SIG-M5 treated with dmso at 0.1 percent for 504 hours (cell line): ENCODE results near the gene PTPRD.

Experiments used
- DNase-seq: peaks from one replicate; lab custom pipeline; 2025; ENCODE audit not compliant: unreplicated experiment; lab: John Stamatoyannopoulos, UW

The PTPRD gene

GRCh38 chr9:8492024-8492423, 2120.8 kb downstream of the PTPRD start:
- DNase-seq: no peak

GRCh38 chr9:8491563-8491962, 2121.2 kb downstream of the PTPRD start:
- no peak for DNase-seq

- no peak for DNase-seq
These were observed 2123.0 kb downstream of the PTPRD start for GRCh38 chr9:8489835-8490234.

DNA sequence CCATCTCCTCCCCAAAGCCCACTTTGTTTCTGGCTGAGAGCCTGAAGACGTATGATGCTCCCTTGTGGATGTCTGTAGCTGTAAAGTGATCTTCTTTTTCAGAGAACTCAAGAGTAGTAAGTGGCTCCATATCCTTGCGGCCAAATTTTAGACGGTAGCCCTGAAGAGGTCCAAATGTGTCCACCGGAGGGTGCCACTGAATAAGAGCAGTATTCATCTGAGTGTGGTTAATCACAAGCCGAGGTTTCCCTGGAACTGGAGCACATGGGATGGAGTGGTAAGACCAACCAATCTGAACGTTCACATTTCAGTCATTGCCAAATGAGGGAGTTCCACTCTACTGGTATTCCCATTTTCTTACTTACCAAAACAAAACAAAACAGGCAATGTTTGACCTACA, 2126.7 kb downstream of the PTPRD start:
- no peak for DNase-seq

GRCh38 chr9:8484597-8485191, 2128.1 kb downstream of the PTPRD start:
- no peak for DNase-seq

DNA sequence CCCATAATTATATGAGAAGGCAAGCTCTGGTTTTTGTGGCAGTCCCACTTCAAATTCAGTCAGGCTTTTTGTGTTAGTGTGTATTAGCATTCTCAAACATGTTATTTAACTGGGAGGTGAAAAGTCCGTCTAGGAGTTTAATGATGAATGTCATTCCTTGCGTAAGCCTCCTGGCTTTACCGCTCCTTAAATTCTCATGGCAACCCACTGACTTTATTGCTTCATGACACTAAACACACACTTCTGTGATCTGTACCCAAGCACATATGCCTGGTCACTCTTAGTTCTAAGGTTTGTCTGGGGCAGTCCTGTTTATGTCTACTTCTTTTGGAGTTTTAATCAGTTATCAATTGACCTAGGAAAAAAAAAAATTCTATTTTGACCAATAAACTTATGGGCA, 2135.4 kb downstream of the PTPRD start:
- no peak for DNase-seq

DNA sequence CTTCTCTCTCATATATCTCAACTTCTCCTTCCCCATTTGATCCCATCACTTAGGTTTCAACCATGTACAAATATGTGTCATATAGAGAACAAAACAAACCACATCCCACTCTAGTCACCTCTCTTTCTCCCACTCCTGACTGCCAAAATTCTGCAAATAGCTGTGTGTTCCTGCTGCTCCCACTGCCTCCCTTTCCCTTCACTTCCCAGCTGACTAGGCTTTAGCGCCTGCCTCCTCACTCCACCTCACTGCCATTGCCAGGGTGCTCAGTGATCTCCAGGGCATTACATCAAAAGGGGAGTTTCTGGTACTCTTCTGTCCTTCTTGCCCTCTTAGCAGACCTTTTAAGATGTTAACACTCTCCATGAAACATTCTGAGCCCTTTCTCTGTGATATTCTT, 2137.9 kb downstream of the PTPRD start:
- no peak for DNase-seq

DNA sequence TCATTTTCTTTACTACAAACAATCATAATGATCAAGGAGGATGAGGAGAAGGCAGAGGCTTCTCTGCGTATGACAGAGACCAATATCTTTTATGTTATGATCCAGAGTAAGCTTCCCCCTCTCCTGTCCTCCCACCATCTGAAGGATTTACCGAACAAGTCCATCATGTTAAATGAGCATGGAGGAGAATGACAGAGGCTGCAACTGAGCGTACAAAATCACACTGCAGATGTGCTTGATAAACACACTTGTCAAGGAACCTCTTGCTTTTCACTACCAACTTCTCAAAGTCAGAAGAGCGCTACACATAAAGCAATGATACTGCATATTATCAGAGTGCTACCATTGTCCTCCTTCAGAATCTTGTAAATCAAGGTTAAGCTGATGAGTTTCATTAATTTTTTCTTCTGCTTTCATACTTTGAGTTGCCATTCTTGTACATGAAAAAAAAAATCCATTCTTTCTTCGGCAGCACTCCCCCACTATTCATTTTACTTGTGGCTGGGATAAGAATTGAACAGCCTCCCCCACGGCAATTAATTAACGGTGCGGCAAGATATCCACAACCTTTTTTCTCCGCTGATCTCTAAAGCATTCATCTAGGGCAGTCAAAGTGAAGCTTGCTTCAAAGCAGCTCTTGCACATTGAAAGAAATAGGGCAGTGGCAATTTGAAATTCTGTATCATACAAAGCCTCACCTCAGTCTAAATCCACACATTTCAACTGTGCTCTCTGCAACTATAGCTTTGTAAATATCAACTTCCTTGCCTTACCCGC, 2139.4 kb downstream of the PTPRD start:
- no peak for DNase-seq

- no peak for DNase-seq
These were observed 2144.7 kb downstream of the PTPRD start for GRCh38 chr9:8468045-8468637.

DNA sequence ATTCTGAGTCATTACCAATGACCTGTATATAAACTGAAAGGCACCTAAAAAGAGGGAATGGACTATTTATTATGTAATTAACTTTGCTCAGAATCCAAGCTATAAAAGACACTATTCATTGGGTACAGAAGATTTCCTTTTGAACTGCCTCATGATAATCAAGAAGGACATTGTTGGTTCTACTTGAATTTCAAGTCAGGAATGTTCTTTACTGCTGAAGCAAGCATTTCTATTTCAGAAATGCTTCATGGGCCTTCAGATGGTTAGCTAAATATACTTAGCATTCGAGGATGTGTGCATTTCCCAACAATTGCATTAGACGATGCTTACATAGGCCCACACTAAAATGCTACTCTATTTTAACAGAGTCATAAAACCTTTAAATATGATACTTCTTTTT, 2155.0 kb downstream of the PTPRD start:
- DNase-seq: no peak

DNA sequence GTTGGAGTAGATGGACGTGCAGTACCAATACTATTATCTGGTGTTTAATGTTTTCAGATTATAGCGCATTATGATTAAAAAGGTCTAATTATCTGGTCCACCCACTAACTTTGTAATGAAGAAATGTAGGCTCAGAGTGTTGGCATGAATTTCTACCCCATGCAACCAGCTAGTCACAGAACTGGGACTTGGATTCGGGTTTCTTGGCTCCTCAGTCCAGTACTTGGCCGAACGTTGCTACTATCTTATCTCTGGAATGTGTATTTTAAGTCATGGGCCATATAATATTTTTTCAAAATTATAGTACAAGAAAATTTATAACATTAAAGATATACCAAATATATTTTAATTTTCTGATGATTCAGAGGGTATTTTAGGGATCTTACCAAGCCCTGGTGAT, 2155.7 kb downstream of the PTPRD start:
- DNase-seq: no peak

- DNase-seq: no peak
These were observed 2156.5 kb downstream of the PTPRD start for GRCh38 chr9:8456344-8456743.

DNA sequence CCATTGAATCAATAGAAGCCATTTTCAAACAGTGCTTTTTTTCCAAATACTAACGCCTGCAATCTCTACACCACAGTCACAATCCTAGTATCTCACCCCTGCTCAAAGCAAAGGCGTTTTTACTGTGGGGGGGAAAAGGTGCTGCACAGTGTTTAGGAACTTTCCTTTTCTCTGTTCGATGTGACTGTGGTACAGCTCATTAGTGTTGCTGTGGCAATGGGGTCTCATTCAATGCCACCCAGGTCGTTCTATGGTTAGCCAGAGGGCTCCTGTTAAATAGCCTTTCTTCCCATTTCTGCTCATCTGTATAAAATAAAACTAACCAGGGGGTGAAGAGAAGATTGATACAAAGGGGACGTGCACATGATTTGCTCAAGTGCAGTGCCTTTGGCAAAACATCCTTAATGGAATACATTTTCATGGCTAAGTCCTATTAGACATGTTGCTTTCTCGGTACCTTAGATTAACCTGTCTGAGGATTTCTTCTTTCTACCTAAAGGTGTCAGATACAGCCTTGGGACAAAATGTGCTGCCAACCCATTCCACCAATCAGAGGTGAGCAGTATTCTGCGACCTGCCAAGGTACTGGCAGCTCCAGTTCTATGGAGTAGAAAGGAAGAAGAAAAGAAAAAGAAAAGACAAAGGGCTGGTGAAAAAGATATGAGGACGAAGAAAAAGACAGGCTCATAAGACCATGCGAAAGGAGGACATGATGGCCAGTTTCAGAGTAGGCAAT, 2161.8 kb downstream of the PTPRD start:
- DNase-seq: no peak

DNA sequence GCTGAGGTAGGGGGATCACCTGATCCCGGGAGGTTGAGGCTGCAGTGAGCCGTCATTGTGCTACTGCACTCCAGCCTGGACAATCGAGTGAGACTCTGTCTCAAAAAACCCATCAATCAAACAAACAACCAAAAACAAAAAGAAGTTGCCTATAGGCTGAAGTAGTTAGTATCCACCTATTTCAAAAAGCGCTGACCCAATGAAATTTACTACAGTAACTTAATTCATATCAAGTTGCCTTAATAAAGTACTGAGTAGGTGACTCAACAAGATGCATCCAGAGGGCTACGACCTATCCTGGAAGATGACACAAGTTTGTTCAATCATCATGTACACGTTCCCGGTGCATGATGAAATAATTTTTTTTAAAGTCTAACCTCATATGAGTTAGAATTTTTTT, 2164.6 kb downstream of the PTPRD start:
- DNase-seq: no peak

DNA sequence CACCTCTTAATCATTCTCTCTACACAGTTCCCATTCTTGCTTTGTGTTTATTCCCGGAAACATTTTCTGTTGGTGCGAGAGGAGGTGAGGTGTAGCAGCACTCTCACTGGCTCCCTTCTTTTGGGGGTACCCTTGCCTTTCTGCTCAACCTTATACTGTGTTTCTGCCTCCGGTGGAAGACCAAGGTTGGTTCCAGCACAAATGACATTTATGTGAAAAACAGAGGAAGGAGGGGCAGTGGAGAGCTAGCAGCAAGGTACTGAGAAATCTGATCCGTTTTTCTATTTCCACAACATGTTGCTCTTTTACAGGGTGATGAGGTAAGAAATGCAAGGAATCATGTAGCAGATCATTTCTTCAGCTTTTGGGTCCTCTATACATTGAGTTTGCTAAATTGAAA, 2165.2 kb downstream of the PTPRD start:
- no peak for DNase-seq

DNA sequence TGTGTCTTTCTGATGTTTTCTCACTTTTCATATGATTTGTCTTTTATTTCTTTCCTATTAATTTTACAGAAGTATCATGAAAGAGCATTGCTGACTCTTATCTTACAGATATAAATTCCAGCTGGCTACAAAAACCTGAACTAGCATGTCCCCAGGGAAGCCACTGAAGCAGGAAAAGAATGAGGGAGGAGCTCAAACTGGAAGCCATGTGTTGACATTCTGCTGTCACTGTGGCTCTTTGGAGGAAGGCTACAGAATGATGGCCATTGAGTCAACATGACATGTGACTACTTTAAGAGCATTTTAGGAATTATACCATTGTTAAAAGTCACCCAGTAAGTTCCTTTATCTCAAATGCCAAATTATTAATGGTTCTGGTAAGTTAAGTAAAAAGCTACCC, 2174.9 kb downstream of the PTPRD start:
- no peak for DNase-seq

DNA sequence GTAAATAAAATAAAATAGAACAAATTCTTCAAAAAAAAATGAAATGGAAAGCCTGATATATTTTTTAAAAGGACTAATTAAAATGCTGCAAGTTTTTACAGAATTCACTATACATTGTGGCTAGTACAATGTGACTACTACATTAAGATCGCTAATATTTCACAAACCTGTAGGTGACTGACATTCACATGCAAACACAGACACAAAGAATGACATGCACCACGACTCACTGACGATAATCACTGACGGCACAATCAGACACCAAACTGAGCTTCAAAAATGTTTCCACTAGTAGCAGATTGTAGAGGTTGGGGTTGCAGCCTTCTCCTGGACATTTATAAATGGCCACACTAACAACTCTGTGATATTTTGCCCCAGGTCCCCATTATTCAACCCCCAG, 2175.5 kb downstream of the PTPRD start:
- no peak for DNase-seq

- no peak for DNase-seq
These were observed 2176.0 kb downstream of the PTPRD start for GRCh38 chr9:8436786-8437185.

DNA sequence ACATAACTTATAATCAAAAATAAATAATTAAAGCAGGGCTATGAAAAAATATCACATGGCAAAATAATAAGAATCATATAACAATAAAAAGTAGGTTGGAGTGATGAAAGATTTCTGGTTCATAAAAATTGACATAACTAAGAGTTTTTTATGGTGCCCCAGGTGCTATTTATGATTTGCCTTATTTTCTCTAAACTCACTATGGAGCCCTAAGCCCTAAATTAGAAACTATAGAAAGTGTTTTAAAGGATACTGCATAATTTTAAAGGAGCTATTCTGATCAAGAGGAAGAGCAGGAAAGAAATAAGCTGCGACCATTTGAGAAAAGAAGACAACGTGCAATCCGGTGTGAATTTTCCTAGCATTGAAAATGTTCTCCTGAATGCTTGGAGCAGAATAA, 2178.2 kb downstream of the PTPRD start:
- DNase-seq: no peak

GRCh38 chr9:8432224-8432623, 2180.6 kb downstream of the PTPRD start:
- DNase-seq: no peak

DNA sequence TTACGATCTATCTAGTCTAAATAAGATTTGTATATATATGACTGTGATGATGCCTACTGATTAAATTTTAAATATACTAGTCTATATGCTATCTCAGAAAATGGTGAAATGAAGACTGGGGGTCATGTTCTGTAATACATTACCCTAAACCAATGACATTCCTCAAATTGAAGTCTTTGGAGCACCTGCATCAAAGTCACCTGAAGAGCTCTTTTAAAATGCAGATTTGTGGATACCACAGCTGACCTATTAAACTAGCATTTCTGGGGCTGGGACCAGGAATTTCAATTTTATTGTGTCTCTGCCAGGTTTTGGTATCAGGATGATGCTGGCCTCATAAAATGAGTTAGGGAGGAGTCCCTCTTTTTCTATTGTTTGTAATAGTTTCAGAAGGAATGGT, 2181.3 kb downstream of the PTPRD start:
- no peak for DNase-seq

- DNase-seq: no peak
These were observed 2181.9 kb downstream of the PTPRD start for GRCh38 chr9:8430945-8431344.
